WERI-Rb-1 (cell line): Measurements from ENCODE around the gene MOSMO.

Experiments used
- DNase-seq: peaks from one replicate; pipeline ENCODE4 v3.0.0-alpha.2; 2020
- H3K27ac ChIP-seq: fragments of 250-450 bp; sonication (Bioruptor Pico); 2 replicates; pipeline ENCODE4 v1.5.1; 2020; ENCODE audit warnings: mild to moderate bottlenecking, moderate library complexity
- H3K27me3 ChIP-seq: fragments of 250-450 bp; sonication (Bioruptor Pico); 2 replicates; pipeline ENCODE4 v1.5.1; 2021; ENCODE audit warnings: mild to moderate bottlenecking, low read depth, moderate library complexity; ENCODE audit not compliant: insufficient read depth, severe bottlenecking
- H3K36me3 ChIP-seq: fragments of 250-450 bp; sonication (Bioruptor Pico); 2 replicates; pipeline ENCODE4 v1.5.1; 2020; ENCODE audit warnings: mild to moderate bottlenecking, moderate library complexity
- H3K4me3 ChIP-seq: 2 replicates; pipeline ENCODE4 v1.5.1; 2011; ENCODE audit warnings: low read depth, mild to moderate bottlenecking, control low read depth, low read length
- H3K9me3 ChIP-seq: fragments of 250-450 bp; sonication (Bioruptor Pico); 2 replicates; pipeline ENCODE4 v1.5.1; 2021; ENCODE audit warnings: mild to moderate bottlenecking, moderate library complexity; ENCODE audit not compliant: severe bottlenecking
- CTCF ChIP-seq: IDR thresholded peaks from 2 replicates; pipeline ENCODE4 v1.5.1; 2011; ENCODE audit warnings: low read depth, mild to moderate bottlenecking, control low read depth, inconsistent platforms, low read length

MOSMO gene

GRCh38 chr16:22086440-22086839, 78.5 kb downstream of the MOSMO start:
- Histone ChIP-seq H3K27me3 (no peaks in the 10 kb centered on the region), H3K9me3 (no peaks in the 10 kb centered on the region), H3K36me3 (no peaks in the 10 kb centered on the region), H3K27ac (no peak overlapping the region), H3K4me3 (no peak overlapping the region)
- DNase-seq, result no peak
- no peak for TF ChIP-seq CTCF

DNA sequence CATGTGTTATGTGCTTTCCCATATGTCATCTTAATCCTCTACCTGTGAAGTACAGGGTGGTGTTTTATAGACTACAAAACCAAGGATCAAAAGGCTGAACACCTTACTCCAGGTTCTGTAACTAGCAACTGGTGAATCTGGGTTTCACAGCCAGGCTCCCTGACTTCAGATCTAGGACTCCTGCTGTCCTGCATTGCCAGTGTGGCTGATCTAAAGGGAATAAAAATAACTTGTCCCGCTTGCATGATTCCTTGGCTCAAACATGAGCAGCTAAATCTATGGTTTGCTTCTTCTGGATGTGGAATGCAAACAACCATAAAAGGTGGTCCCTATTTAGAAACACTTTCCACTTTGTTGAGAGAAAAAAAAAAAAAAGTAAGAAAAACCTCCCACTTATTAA, 80.7 kb downstream of the MOSMO start:
- H3K27ac ChIP-seq, result no peak overlapping the region
- TF ChIP-seq CTCF, result no peak
- H3K9me3 ChIP-seq, result no peaks in the 10 kb centered on the region
- no peak overlapping the region for H3K4me3 ChIP-seq
- H3K27me3 ChIP-seq, result no peaks in the 10 kb centered on the region
- H3K36me3 ChIP-seq, result no peaks in the 10 kb centered on the region
- no peak for DNase-seq

DNA sequence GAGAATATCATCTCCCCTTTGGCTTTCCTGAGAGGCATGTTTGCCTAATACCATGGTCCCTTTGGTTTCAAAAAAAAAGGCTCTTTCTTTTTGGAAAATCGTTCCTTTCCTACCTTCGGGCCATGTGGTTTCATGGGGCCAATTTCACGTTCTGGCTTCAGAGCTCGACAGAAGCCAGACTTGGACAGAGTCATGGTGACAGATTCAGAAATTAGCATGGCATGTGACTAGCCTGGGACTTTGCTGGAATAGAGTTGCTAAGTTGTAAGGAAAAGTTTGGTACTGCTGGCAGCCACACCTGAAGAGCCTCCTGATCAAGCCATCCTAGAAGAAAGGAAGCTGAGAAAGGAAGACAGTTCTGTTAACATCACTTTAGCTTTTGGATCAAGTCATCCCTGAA, 82.0 kb downstream of the MOSMO start:
- Histone ChIP-seq H3K27me3 (no peaks in the 10 kb centered on the region), H3K4me3 (no peak overlapping the region)
- no peak for TF ChIP-seq CTCF

DNA sequence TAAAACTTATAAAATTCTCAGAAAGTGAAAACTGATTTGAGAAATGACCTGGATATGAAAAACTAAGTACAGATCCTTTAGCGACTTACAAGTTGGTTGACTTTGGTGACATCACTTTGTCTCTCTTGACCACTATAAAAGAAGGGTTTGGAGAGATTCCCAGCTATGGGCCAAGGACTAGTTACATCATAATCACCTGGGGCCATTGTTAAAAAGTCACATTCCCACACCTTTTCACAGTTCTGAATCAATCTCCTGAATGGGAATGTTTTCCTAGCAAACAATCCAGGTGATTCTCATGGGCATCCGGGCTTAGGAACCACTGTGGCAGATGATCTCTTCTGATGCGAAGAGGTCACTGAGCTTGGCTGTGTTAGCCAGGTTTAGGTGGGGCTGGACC, 83.8 kb downstream of the MOSMO start:
- no peak for DNase-seq
- TF ChIP-seq CTCF, result no peak
- Histone ChIP-seq H3K27me3 (no peaks in the 10 kb centered on the region), H3K9me3 (no peaks in the 10 kb centered on the region), H3K27ac (no peak overlapping the region), H3K36me3 (no peaks in the 10 kb centered on the region), H3K4me3 (no peak overlapping the region)

More for the DNA sequence above, 82.0 kb downstream of the MOSMO start:
- Histone ChIP-seq H3K36me3 (no peaks in the 10 kb centered on the region), H3K9me3 (no peaks in the 10 kb centered on the region), H3K27ac (no peak overlapping the region)
- DNase-seq, result no peak

DNA sequence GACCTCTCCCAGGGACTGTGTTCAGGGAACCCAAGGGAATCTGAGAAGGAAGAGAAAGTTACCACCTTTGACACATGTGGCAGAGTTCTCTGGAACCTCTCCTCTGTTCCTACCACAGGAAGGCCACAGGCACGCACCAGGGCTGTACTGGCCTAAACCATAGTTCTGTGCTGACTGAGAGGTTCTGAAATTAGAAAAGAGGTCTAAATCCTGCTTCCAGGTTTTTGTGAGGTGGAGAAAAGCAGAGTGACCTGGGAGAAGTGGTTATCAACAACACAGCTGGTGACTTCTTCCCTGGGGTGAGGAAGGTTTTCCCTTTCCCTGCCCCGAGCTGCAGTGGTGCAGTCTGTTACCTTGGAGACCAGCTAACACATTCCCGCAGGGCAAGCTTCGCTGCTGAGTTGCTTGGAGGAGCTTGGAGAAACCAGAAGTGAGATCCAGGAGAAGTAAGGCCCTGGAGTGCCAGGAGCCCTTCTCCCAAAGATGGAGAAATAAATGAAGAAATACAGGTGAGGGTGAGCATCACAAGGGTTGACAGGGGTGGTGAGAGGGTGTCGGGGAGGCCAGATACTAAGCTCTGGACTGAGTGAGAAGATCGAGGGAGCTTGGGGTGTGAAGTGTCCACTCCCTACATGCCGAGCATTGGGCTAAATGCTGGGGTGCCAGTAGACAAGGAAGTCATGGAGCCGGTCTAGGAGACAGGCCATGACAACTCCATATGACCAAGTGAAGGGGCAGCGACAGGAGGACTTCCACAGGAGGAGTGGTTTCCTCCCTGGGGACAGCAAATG, 84.4 kb downstream of the MOSMO start, which contains the start of gene VWA3A:
VWA3A (plus strand) TSS at position 399 of the 791 bp plus-strand sequence; CDS start at position 496, 97 bp downstream.
- H3K27me3 ChIP-seq, result no peaks in the 10 kb centered on the region
- no peaks in the 10 kb centered on the region for H3K9me3 ChIP-seq
- no peaks in the 10 kb centered on the region for H3K36me3 ChIP-seq
- no peak for DNase-seq
- no peak for TF ChIP-seq CTCF
- H3K4me3 ChIP-seq, result no peak within 1 kb of the TSS
- no peak within 1 kb of the TSS for H3K27ac ChIP-seq

DNA sequence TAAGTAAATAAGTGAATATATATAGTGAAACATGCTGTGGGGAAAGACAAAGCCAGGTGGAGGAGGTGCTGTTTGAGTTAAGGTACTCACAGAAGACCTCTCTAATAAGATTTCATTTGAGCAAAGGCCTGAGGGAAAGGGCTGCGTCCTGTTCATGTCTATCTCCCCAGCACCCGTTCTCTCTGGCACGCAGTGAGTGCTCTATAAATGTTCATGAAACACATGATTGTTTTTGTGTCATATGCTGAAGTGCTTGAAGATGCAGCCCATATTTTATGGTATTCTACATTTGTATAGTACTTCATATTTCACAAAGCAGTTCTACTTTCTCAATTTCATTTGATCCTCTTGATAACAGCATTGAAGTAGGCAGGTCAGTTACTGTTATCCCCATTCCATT, 85.4 kb downstream of the MOSMO start:
- Histone ChIP-seq H3K27ac (no peak overlapping the region), H3K27me3 (no peaks in the 10 kb centered on the region), H3K9me3 (no peaks in the 10 kb centered on the region), H3K4me3 (no peak overlapping the region), H3K36me3 (no peaks in the 10 kb centered on the region)
- no peak for TF ChIP-seq CTCF
- DNase-seq, result no peak
